Measurements from ENCODE around the gene C1orf74.
"Not testable (repeated sequence)": the region's sequence is repeated elsewhere in the genome, so short reads cannot be mapped to it uniquely, and the experiment has no call there.

C1orf74 gene

GRCh38 chr1:209805875-209806760 is 21.8 kb upstream of the C1orf74 start, which contains the start of gene IRF6:
Gene IRF6 (minus strand): TSS chr1:209806142. CDS start chr1:209801413, 4,729 bp downstream.
- in situ Hi-C loops (cut with HindIII; ENCODE audit: low sequenced_read_pairs), result no loop called here

- in situ Hi-C loops (cut with HindIII; ENCODE audit: low sequenced_read_pairs), result no loop called here
Measured at GRCh38 chr1:209805341-209805781, 21.0 kb upstream of the C1orf74 start.

- in situ Hi-C loops (cut with HindIII; ENCODE audit: low sequenced_read_pairs), result no loop called here
Measured at GRCh38 chr1:209803568-209803967, 19.2 kb upstream of the C1orf74 start.

- in situ Hi-C loops (cut with HindIII; ENCODE audit: low sequenced_read_pairs), result no loop called here
Measured at GRCh38 chr1:209802780-209803152, 18.4 kb upstream of the C1orf74 start.

- in situ Hi-C loops (cut with HindIII; ENCODE audit: low sequenced_read_pairs), result no loop called here
Measured at GRCh38 chr1:209802117-209802779, 17.9 kb upstream of the C1orf74 start.

- in situ Hi-C loops (cut with HindIII; ENCODE audit: low sequenced_read_pairs), result no loop called here
Measured at GRCh38 chr1:209800984-209801834, 16.9 kb upstream of the C1orf74 start.

- in situ Hi-C loops (cut with HindIII; ENCODE audit: low sequenced_read_pairs), result no loop called here
Measured at GRCh38 chr1:209797978-209798639, 13.8 kb upstream of the C1orf74 start.

- in situ Hi-C loops (cut with HindIII; ENCODE audit: low sequenced_read_pairs), result not testable (repeated sequence)
Measured at GRCh38 chr1:209793711-209794110, 9.4 kb upstream of the C1orf74 start.

- in situ Hi-C loops (cut with HindIII; ENCODE audit: low sequenced_read_pairs), result no loop called here
Measured at GRCh38 chr1:209791920-209792319, 7.6 kb upstream of the C1orf74 start.

- in situ Hi-C loops (cut with HindIII; ENCODE audit: low sequenced_read_pairs), result no loop called here
Measured at GRCh38 chr1:209790286-209791193, 6.2 kb upstream of the C1orf74 start.

GRCh38 chr1:209789245-209789644 is 4.9 kb upstream of the C1orf74 start:
- in situ Hi-C loops (cut with HindIII; ENCODE audit: low sequenced_read_pairs), result no loop called here

GRCh38 chr1:209787551-209787950 is 3.2 kb upstream of the C1orf74 start:
- in situ Hi-C loops (cut with HindIII; ENCODE audit: low sequenced_read_pairs), result no loop called here

- in situ Hi-C loops (cut with HindIII; ENCODE audit: low sequenced_read_pairs), result no loop called here
Measured at GRCh38 chr1:209786146-209786545, 1.8 kb upstream of the C1orf74 start.

GRCh38 chr1:209785592-209785991 is 1.2 kb upstream of the C1orf74 start:
- in situ Hi-C loops (cut with HindIII; ENCODE audit: low sequenced_read_pairs), result no loop called here

GRCh38 chr1:209783386-209783785 is 973 bp downstream of the C1orf74 start:
- in situ Hi-C loops (cut with HindIII; ENCODE audit: low sequenced_read_pairs), result no loop called here

- in situ Hi-C loops (cut with HindIII; ENCODE audit: low sequenced_read_pairs), result no loop called here
Measured at GRCh38 chr1:209780268-209780667, 4.1 kb downstream of the C1orf74 start.

- in situ Hi-C loops (cut with HindIII; ENCODE audit: low sequenced_read_pairs), result no loop called here
Measured at GRCh38 chr1:209778102-209778501, 6.3 kb downstream of the C1orf74 start.

GRCh38 chr1:209777587-209777986 is 6.8 kb downstream of the C1orf74 start:
- in situ Hi-C loops (cut with HindIII; ENCODE audit: low sequenced_read_pairs), result no loop called here

- in situ Hi-C loops (cut with HindIII; ENCODE audit: low sequenced_read_pairs), result no loop called here
Measured at GRCh38 chr1:209775678-209776077, 8.7 kb downstream of the C1orf74 start.

- in situ Hi-C loops (cut with HindIII; ENCODE audit: low sequenced_read_pairs), result no loop called here
Measured at GRCh38 chr1:209774592-209774991, 9.8 kb downstream of the C1orf74 start.

Measured in endothelial cell of hepatic sinusoid (primary cell).